ENCODE results near the gene LRRK1.

The LRRK1 gene

DNA sequence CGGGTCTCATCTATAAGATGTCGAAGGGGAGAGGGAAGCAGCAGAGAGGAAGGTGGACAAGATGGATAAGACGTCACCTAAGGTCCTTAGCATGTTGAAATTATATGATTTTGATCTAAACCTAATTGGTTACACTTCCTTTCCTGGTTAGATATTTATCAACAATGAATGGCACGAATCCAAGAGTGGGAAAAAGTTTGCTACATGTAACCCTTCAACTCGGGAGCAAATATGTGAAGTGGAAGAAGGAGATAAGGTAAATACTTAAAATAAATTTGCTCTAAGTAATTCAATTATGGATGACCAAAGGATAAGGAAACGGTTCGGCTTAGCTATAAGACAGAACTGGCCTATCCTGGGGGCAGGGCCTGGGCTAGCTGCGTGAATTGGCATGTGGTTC, 34.0 kb upstream of the LRRK1 start:
- H2AFZ ChIP-seq (ENCODE audit: low read length): no peak overlapping the region
- TF ChIP-seq, protein P1, sequence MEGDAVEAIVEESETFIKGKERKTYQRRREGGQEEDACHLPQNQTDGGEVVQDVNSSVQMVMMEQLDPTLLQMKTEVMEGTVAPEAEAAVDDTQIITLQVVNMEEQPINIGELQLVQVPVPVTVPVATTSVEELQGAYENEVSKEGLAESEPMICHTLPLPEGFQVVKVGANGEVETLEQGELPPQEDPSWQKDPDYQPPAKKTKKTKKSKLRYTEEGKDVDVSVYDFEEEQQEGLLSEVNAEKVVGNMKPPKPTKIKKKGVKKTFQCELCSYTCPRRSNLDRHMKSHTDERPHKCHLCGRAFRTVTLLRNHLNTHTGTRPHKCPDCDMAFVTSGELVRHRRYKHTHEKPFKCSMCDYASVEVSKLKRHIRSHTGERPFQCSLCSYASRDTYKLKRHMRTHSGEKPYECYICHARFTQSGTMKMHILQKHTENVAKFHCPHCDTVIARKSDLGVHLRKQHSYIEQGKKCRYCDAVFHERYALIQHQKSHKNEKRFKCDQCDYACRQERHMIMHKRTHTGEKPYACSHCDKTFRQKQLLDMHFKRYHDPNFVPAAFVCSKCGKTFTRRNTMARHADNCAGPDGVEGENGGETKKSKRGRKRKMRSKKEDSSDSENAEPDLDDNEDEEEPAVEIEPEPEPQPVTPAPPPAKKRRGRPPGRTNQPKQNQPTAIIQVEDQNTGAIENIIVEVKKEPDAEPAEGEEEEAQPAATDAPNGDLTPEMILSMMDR (IDR thresholded peaks at IDR 0.05; ENCODE audit: low read length): no peak
- no peak for TF ChIP-seq EZH2 (IDR thresholded peaks at IDR 0.05; ENCODE audit: borderline replicate concordance, low read length)
- no peak overlapping the region for H3K27ac ChIP-seq (ENCODE audit: low read depth, low read length, poor library complexity, severe bottlenecking)
- no peak overlapping the region for H3K9ac ChIP-seq (ENCODE audit: low read length)
- no peak overlapping the region for H3K4me3 ChIP-seq (ENCODE audit: low read depth, low read length, poor library complexity, severe bottlenecking)
- H4K20me1 ChIP-seq (ENCODE audit: insufficient read depth, low read length): no peaks in the 10 kb centered on the region
- H3F3A ChIP-seq (ENCODE audit: insufficient read depth, low read length): no peaks in the 10 kb centered on the region
- H3K79me2 ChIP-seq (ENCODE audit: insufficient read depth, low read length): no peaks in the 10 kb centered on the region
- H3K4me1 ChIP-seq (ENCODE audit: insufficient read depth, low read length, severe bottlenecking): no peaks in the 10 kb centered on the region
- no peaks in the 10 kb centered on the region for H3K9me2 ChIP-seq (ENCODE audit: low read depth, low read length)
- no peaks in the 10 kb centered on the region for H3K36me3 ChIP-seq (ENCODE audit: insufficient read depth, low read length)
- no peaks in the 10 kb centered on the region for H3K9me3 ChIP-seq (ENCODE audit: low read length)
- H3K4me2 ChIP-seq (ENCODE audit: low read length): no peak overlapping the region
- 0 out of 2 replicates have a peak, but pooled peaks cover 3% of the 10 kb centered on the region for H3K27me3 ChIP-seq (ENCODE audit: insufficient read depth, low read length)

DNA sequence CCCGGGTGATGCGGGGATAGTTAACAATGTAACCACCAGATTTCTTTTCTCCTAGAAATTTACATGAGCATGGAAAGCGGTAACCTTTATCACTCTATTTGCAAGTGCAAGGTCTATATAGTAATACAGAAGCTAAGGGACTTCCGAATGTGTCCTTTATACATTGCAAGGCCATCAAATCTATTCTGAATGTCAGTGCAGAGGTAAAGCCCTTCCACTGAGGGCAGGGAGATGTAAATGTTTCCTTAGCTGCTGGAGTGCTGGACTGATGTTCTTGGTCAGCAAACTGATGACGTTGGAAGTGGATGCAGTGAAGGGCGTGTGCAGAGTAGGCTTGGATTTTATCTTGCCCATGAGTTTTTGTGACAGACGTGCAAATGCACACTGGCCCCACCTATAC, 33.3 kb upstream of the LRRK1 start:
- Histone ChIP-seq H3K36me3 (ENCODE audit: insufficient read depth, low read length) (no peaks in the 10 kb centered on the region), H3F3A (ENCODE audit: insufficient read depth, low read length) (no peaks in the 10 kb centered on the region), H3K79me2 (ENCODE audit: insufficient read depth, low read length) (no peaks in the 10 kb centered on the region), H3K9me2 (ENCODE audit: low read depth, low read length) (no peaks in the 10 kb centered on the region), H3K9me3 (ENCODE audit: low read length) (no peaks in the 10 kb centered on the region), H3K4me2 (ENCODE audit: low read length) (no peak overlapping the region), H3K27me3 (ENCODE audit: insufficient read depth, low read length) (0 out of 2 replicates have a peak, but pooled peaks cover 3% of the 10 kb centered on the region), H3K27ac (ENCODE audit: low read depth, low read length, poor library complexity, severe bottlenecking) (no peak overlapping the region), H3K4me3 (ENCODE audit: low read depth, low read length, poor library complexity, severe bottlenecking) (no peak overlapping the region), H3K4me1 (ENCODE audit: insufficient read depth, low read length, severe bottlenecking) (no peaks in the 10 kb centered on the region), H3K9ac (ENCODE audit: low read length) (no peak overlapping the region), H2AFZ (ENCODE audit: low read length) (no peak overlapping the region), H4K20me1 (ENCODE audit: insufficient read depth, low read length) (no peaks in the 10 kb centered on the region)
- TF ChIP-seq EZH2 (IDR thresholded peaks at IDR 0.05; ENCODE audit: borderline replicate concordance, low read length): no peak
- TF ChIP-seq, protein P1 (IDR thresholded peaks at IDR 0.05; ENCODE audit: low read length): no peak

DNA sequence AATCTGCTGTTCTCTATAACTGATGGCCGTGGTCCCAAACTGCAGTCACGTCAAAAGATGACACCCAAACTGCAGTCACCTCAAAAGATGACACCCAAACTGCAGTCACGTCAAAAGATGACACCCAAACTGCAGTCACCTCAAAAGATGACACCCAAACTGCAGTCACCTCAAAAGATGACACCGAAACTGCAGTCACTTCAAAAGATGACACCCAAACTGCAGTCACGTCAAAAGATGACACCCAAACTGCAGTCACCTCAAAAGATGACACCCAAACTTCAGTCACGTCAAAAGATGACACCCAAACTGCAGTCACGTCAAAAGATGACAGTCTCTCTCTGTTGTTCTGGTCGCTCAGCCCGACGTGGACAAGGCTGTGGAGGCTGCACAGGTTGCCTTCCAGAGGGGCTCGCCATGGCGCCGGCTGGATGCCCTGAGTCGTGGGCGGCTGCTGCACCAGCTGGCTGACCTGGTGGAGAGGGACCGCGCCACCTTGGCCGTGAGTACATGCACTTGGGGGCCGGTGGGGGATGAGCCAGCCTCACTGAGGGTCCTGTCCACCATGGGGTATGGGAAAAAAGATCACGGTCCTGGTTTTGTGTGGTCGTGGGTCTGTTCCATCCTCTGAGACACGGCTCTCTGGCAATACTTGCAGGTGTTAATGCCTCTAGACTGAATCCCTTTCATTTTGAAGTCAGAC, 31.8 kb upstream of the LRRK1 start:
- H3K9ac ChIP-seq (ENCODE audit: low read length): no peak overlapping the region
- H3K9me2 ChIP-seq (ENCODE audit: low read depth, low read length): no peaks in the 10 kb centered on the region
- H3F3A ChIP-seq (ENCODE audit: insufficient read depth, low read length): no peaks in the 10 kb centered on the region
- TF ChIP-seq, protein P1 (IDR thresholded peaks at IDR 0.05; ENCODE audit: low read length): no peak
- no peak for TF ChIP-seq EZH2 (IDR thresholded peaks at IDR 0.05; ENCODE audit: borderline replicate concordance, low read length)
- no peak overlapping the region for H3K4me3 ChIP-seq (ENCODE audit: low read depth, low read length, poor library complexity, severe bottlenecking)
- no peak overlapping the region for H2AFZ ChIP-seq (ENCODE audit: low read length)
- H3K36me3 ChIP-seq (ENCODE audit: insufficient read depth, low read length): no peaks in the 10 kb centered on the region
- no peak overlapping the region for H3K27ac ChIP-seq (ENCODE audit: low read depth, low read length, poor library complexity, severe bottlenecking)
- no peaks in the 10 kb centered on the region for H3K9me3 ChIP-seq (ENCODE audit: low read length)
- peaks cover 3% of the 10 kb centered on the region; the same call in 1 of the 2 replicates for H3K27me3 ChIP-seq (ENCODE audit: insufficient read depth, low read length)
- no peaks in the 10 kb centered on the region for H4K20me1 ChIP-seq (ENCODE audit: insufficient read depth, low read length)
- H3K79me2 ChIP-seq (ENCODE audit: insufficient read depth, low read length): no peaks in the 10 kb centered on the region
- no peaks in the 10 kb centered on the region for H3K4me1 ChIP-seq (ENCODE audit: insufficient read depth, low read length, severe bottlenecking)
- no peak overlapping the region for H3K4me2 ChIP-seq (ENCODE audit: low read length)
